GM15510 (cell line): ENCODE measurements around the gene STAT4.

ENCODE experiments used
- POLR2A ChIP-seq: IDR thresholded peaks from 3 replicates; pipeline ENCODE4 v1.6.1; 2011; ENCODE audit warnings: borderline replicate concordance; ENCODE audit not compliant: insufficient read length; ENCODE audit errors: extremely low read depth

The STAT4 gene

DNA sequence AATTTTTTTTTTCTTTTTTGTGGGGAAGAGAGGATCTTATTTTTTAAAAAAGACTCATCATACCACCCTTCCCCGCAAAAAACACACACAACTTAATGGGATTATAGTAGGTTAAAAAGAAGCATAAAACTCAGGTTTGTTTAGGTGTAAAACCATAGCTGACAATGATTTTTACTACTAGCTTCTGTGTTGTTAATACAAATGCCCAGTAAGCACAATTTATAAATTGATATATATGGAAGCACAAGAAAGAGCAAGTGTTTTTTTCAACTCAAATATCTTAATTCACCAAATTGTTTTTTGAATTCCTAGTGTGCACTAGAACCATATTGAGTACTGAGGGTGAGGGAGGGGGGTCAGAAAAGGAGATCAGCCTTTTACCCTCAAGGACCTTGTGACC lies 7.0 kb downstream of the STAT4 start:
- no peak for TF ChIP-seq POLR2A

DNA sequence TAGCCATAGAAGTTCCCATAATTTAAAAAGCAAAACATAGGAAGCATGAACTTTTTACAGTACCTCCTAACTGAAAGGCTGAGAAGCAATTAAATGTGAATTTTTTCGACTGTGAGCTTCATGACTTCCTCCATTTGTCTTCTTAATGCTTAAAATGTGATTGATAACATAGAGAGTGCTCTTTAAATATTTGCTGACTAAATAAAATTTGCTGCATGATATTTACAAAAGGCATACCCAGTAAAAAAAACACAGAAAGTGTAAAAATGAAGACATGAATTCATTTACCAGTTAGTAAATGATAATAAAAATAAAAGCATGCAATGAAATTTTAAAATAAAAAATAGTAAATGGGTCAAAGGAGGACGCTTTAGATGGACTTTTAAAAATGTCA lies 21.9 kb downstream of the STAT4 start:
- no peak for TF ChIP-seq POLR2A

DNA sequence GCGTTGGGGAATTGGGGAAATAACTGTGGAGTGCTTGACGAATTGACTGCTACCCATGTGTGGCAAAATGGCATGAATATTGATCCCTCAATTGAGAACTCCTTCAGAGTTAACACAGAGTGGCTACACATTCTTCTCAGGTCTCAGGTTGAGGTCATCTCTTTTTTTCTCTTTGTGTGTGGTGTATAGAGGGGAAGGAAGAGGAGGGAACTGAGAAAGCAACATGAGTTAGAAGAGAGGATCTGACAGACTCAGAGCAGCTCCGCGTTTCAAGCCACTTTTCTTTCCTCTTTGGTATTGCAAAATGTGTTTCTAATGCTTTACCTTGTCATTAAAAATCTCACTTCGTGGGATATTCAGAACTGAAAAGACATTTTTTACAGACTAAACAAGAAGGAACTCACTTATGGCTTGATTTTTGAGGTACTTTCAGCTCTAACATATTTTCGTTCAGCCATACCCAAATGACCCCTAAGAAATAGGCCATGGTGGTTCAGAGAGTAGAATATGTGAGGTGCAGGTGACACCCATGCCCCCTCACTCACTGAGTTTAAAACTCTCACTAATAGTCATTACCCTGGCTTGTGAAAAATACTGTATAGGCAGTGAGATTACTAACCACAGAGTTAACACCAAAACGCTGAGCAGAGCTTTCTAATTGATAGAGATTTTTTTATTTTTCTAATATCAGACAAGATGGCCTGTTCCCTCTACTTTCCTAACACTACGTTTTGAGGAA lies 22.5 kb downstream of the STAT4 start:
- TF ChIP-seq POLR2A = no peak

DNA sequence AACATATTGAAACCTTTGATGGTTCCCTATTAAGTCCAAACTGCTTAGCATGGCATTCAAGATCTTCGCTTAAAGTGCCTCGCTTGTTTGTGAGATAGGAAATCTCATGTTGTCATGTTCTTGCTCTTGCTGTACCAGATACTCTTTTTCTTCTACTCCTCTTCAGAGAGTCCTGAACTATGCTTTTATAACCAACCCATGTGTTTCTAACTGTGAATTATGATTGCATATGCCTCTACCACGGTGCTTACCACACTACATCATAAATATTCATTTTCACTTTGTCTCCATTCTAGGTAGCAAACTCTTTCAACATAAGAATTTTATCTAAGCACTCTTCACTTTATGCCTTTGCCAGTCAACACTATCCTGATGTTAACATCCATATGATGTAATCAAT lies 23.6 kb downstream of the STAT4 start:
- TF ChIP-seq POLR2A = no peak

DNA sequence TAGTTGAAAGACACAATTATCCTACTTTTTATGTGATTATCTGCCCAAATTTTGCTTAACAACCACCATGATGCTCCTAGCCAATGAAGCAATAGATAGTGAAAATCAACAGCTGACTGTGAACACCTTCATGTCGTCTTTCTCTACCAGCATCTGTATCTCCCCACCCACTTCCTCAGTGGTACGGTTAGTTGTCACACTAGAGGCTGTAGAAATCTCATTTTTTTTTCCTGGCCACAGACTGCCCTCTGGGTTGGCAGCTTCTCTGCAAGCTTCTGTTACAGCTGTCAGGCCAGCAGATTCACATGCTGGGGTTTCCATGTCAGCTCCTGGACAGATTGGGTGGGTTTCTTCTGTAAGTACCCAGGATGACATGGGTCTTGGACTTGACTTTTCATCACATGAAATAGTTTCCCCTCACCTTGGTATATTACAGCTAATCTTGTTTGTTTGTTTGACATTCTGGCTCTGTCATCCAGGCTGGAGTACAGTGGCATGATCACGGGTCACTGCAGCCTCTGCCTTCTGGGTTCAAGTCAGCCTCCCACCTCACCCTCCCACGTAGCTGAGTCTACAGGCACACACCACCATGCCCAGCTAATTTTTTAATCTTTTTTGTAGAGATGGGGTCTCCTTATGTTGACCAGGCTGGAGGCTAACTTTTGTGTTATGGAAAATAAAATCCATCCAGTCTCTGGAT lies 24.3 kb downstream of the STAT4 start:
- no peak for TF ChIP-seq POLR2A

DNA sequence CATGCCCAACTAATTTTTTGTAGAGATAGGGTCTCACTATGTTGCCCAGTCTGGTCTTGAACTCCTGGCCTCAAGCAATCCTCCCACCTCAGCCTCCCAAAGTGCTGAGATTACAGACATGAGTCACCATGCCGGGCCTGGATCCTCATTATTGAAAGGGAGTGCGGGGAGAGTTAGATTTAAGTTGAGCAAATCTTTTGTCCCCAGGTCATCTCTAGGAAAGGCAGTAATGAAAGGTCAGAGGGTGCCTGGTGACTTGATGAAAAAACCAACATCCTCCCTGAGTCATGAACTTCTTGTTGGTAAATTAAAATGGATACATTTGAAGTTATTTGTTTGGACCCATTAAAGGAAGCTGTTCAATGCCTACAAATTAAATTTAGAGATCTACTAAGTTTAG lies 25.1 kb downstream of the STAT4 start:
- TF ChIP-seq POLR2A = no peak

DNA sequence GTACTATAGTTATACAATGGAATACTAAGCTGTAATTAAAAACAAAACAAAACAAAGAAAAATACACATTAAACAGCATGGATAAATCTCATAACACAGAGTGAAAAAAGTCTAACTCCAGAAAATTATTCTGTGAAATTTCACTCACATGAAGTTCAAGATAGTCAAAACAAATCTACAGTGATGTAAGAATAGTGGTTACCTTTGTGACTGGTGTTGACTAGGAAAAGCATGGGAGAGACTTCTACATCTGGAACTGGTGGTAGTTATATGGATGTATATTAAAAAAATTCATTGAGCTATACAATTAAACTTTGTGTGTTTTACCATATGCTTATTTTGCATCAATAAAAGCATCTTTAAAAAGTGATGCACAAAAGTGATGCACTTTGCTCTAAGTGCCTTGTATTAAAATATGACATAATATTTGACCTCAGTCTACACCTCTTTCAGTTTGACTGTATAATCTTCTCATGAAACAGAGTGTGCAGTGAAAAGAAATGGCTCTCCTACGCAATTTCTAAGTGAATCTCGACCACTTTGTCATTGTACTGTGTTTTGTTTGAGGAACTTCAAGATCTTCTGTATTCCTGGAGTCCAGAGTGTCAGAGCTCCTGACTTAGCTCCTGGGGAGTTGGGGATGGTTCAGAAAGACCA lies 28.0 kb downstream of the STAT4 start:
- no peak for TF ChIP-seq POLR2A

DNA sequence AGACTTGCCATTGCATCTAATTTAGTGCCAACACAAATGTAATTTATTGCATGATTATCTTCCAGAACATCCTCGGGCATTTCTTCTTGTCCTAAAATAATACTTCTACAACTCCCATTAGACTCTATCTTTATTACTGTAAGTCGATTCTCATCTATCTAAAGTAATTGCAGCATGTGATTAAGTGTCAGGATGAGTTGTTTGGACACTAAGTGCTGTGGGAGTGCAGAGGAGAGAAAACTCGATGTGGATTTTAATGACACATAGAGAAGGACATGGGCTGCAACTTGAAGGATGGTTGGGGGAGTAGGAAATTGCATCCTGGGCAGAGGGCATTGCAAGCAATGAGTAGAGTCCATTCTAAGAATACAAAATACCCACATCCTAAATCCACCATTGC lies 33.5 kb downstream of the STAT4 start:
- TF ChIP-seq POLR2A = no peak

DNA sequence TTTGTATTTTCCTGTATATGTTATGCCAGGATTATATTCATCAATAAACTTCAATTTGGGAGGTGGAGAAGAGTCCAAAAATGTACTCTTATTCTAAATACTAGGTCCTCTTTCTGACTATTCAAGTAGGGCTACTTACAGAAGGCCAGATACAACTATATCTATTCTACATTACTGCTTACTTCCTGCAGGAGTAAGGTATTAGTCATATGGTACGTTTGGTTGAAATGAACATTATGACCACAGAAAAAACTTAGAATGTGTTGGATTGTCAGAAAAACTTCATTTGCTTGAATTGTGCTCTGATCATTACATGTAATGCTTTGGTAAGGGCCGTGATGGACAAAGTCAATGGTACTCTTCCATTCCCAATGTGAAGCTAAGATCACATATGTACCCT lies 35.0 kb downstream of the STAT4 start:
- no peak for TF ChIP-seq POLR2A

DNA sequence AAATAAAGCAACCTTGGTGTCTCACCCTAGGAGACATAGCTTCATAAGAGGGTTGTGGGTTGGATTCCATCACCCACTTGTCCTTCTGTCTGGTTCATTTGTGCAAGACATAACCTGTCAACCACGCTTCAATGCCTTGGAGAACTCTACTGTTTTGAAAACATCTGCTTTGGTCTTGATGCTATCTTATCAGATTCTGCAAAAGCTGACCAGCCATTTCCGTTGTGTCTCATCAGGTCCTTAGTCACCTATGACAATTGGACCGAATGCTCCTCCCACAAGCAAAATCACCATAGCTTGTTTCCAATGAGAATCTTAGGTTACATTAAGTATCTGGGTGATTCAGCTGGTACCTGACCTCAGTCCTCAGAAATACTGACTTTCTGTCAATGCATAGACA lies 35.4 kb downstream of the STAT4 start:
- no peak for TF ChIP-seq POLR2A

DNA sequence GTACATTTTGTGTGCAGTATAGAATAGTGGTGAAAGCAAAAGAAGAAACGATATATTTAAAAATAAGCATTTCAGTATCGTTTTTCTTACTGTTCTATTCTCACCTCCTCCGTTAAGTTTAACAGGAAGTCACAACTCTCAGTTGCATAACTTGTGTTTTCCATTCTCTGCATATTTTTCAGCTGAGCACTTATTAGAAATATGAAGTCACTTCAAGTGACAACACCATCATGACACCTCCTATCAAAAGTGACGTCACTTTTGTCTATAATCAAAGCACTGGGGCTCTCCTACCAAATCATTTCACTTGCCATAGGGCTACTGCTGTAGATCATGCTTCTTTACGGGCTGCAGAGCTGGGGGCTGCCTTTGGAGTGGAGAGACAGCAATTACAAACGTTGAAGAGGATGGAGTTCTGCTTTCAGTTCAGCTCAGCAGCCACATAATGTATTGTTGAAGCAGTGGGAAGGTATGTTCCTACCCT lies 36.3 kb downstream of the STAT4 start:
- no peak for TF ChIP-seq POLR2A

DNA sequence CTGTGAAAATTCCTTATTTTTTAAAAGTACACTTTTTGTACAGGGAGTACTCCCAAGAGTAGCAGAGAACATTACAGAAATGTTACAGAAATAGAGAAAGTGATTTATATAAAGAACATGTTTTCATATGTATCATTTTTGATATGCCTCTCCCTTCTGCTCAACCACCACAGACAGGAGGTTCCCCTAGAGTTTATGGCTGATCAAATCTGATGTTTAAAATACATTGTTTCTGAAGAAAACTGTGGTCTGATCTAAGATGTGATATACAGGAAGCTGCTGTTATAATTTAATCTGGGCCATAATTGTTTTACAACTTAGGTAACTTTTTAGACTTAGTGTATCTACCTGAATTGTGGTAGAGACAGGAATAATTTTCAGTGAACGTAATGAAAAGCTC lies 37.0 kb downstream of the STAT4 start:
- TF ChIP-seq POLR2A = no peak

DNA sequence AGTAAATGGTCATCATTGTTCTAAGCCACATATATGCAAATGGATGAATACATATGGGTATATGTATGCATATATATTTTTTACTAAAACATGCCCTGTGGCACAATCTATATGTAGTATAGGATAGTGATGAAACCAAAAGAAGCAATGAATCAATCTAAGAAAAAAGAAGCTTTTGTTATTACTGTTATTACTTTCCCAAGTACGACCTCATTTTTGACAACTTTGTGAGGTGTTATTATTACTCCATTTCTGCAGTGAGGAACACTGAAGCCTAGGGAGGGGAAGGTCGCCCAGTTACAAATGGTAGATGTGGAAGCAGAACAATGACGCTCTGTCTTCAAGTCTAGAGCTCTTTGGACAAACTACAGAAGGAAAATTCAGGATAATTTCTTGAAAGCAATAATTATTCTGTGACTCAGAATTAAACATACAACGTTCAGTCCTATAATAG lies 38.3 kb downstream of the STAT4 start:
- no peak for TF ChIP-seq POLR2A

DNA sequence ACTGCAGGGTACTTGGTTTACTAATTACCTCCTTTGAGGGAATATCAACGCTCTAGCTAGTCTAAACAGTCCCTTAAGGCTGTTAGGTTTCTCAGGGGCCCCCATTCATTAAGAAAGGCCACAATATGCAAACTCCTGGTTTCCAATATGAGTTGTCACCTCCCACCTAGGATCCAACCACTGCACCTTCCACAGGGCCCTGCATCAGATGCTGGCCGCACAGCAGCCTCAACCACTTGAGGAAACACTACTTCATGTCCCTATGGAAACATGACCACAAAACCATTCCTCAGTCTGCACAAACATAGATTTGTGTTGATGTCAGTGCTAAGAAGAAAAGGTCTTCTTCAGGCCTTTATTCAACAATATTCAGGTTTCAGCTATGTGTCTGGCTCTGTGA lies 40.9 kb downstream of the STAT4 start:
- TF ChIP-seq POLR2A = no peak

DNA sequence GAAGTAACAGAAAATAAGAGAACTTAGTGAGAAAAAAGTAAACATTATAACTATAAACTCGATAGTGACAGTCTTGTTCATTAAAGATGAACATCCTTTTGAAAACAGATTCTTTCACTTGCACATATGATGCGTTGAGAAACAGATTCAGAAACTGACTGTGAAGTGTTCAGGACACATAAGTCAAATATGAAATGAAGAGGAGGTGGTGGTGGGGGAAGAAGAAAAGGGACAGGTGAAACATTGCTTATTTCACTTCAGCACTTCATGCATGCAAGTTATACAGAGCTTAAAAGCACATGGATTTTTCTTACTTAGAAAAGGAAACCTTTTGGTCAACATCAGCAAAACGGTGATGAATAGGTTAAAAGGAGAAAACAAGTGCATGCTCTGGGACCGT lies 42.5 kb downstream of the STAT4 start:
- TF ChIP-seq POLR2A = no peak
